ENCODE data around the gene SYNPR. TPM values are rescaled to one million over a fixed set of nuclear protein-coding genes. Genes with fewer than 3 reads are reported as not detected.

Gene SYNPR
- total RNA-seq, 2 donors from 2014 or later, result not detected

- H3K4me1 Mint-ChIP-seq, result no peaks in the 10 kb centered on the region
- no peak for DNase-seq
- no peak for ATAC-seq
- H3K27ac Mint-ChIP-seq, result no peak within 1 kb of the TSS
- no peaks in the 10 kb centered on the region for H3K9me3 ChIP-seq (ENCODE audit: control insufficient read depth, low read length, poor library complexity, severe bottlenecking)
- H3K27me3 Mint-ChIP-seq, result no peaks in the 10 kb centered on the region
- H3K4me3 Mint-ChIP-seq, result no peak within 1 kb of the TSS
- H3K36me3 Mint-ChIP-seq (ENCODE audit: low read depth), result no peaks in the 10 kb centered on the region
Measured at GRCh38 chr3:63652066-63652725, 374.1 kb downstream of the SYNPR start, which contains the start of gene SNTN. Gene SNTN (plus strand): TSS chr3:63652675. CDS start chr3:63652688, 13 bp downstream.

- DNase-seq (no peak), ATAC-seq (no peak)
- H3K4me1 Mint-ChIP-seq, result no peaks in the 10 kb centered on the region
- H3K27me3 Mint-ChIP-seq, result no peaks in the 10 kb centered on the region
- H3K27ac Mint-ChIP-seq, result no peak overlapping the region
- no peak overlapping the region for H3K4me3 Mint-ChIP-seq
- H3K36me3 Mint-ChIP-seq (ENCODE audit: low read depth), result no peaks in the 10 kb centered on the region
- H3K9me3 ChIP-seq (ENCODE audit: control insufficient read depth, low read length, poor library complexity, severe bottlenecking), result no peaks in the 10 kb centered on the region
Measured at GRCh38 chr3:63654211-63654610, 376.1 kb downstream of the SYNPR start.

GRCh38 chr3:63654931-63655330, 376.8 kb downstream of the SYNPR start:
- DNase-seq, result no peak
- Mint-ChIP-seq H3K36me3 (ENCODE audit: low read depth) (no peaks in the 10 kb centered on the region), H3K4me3 (no peak overlapping the region), H3K27ac (no peak overlapping the region), H3K27me3 (no peaks in the 10 kb centered on the region), H3K4me1 (no peaks in the 10 kb centered on the region)
- no peaks in the 10 kb centered on the region for H3K9me3 ChIP-seq (ENCODE audit: control insufficient read depth, low read length, poor library complexity, severe bottlenecking)
- ATAC-seq, result no peak

GRCh38 chr3:63655519-63655918, 377.4 kb downstream of the SYNPR start:
- no peaks in the 10 kb centered on the region for H3K9me3 ChIP-seq (ENCODE audit: control insufficient read depth, low read length, poor library complexity, severe bottlenecking)
- Mint-ChIP-seq H3K4me3 (no peak overlapping the region), H3K4me1 (no peaks in the 10 kb centered on the region), H3K36me3 (ENCODE audit: low read depth) (no peaks in the 10 kb centered on the region), H3K27me3 (no peaks in the 10 kb centered on the region), H3K27ac (no peak overlapping the region)
- DNase-seq (no peak), ATAC-seq (no peak)

GRCh38 chr3:63656786-63657185, 378.7 kb downstream of the SYNPR start:
- ATAC-seq (no peak), DNase-seq (no peak)
- no peaks in the 10 kb centered on the region for H3K9me3 ChIP-seq (ENCODE audit: control insufficient read depth, low read length, poor library complexity, severe bottlenecking)
- H3K36me3 Mint-ChIP-seq (ENCODE audit: low read depth), result no peaks in the 10 kb centered on the region
- no peaks in the 10 kb centered on the region for H3K27me3 Mint-ChIP-seq
- no peak overlapping the region for H3K27ac Mint-ChIP-seq
- H3K4me1 Mint-ChIP-seq, result no peaks in the 10 kb centered on the region
- no peak overlapping the region for H3K4me3 Mint-ChIP-seq

GRCh38 chr3:63661242-63661641, 383.1 kb downstream of the SYNPR start:
- H3K4me1 Mint-ChIP-seq, result no peaks in the 10 kb centered on the region
- no peak for ATAC-seq

GRCh38 chr3:63662011-63662410, 383.9 kb downstream of the SYNPR start:
- Mint-ChIP-seq H3K4me3 (no peak overlapping the region), H3K4me1 (no peaks in the 10 kb centered on the region), H3K27ac (no peak overlapping the region), H3K27me3 (no peaks in the 10 kb centered on the region), H3K36me3 (ENCODE audit: low read depth) (no peaks in the 10 kb centered on the region)
- no peak for ATAC-seq
- no peaks in the 10 kb centered on the region for H3K9me3 ChIP-seq (ENCODE audit: control insufficient read depth, low read length, poor library complexity, severe bottlenecking)
- DNase-seq, result no peak

More at GRCh38 chr3:63661242-63661641, 383.1 kb downstream of the SYNPR start:
- no peaks in the 10 kb centered on the region for H3K9me3 ChIP-seq (ENCODE audit: control insufficient read depth, low read length, poor library complexity, severe bottlenecking)
- H3K4me3 Mint-ChIP-seq, result no peak overlapping the region
- H3K27me3 Mint-ChIP-seq, result no peaks in the 10 kb centered on the region
- H3K36me3 Mint-ChIP-seq (ENCODE audit: low read depth), result no peaks in the 10 kb centered on the region
- no peak for DNase-seq
- H3K27ac Mint-ChIP-seq, result no peak overlapping the region

- Mint-ChIP-seq H3K4me1 (no peaks in the 10 kb centered on the region), H3K27me3 (no peaks in the 10 kb centered on the region), H3K36me3 (ENCODE audit: low read depth) (no peaks in the 10 kb centered on the region), H3K27ac (no peak overlapping the region), H3K4me3 (no peak overlapping the region)
- H3K9me3 ChIP-seq (ENCODE audit: control insufficient read depth, low read length, poor library complexity, severe bottlenecking), result no peaks in the 10 kb centered on the region
- ATAC-seq (no peak), DNase-seq (no peak)
Measured at GRCh38 chr3:63662500-63662899, 384.4 kb downstream of the SYNPR start.
